Activated CD8-positive, alpha-beta T cell treated with anti-CD3 and anti-CD28 coated beads for 36 hours (primary cell): ENCODE results near the gene CACNG5. TPM values are rescaled to one million over a fixed set of nuclear protein-coding genes. Genes with fewer than 3 reads are reported as not detected.

Experiments used
- ATAC-seq: fragments of 200-7000 bp; cut with Tn5 transposase; one replicate; pipeline ENCODE4 v1.10.0; 2021; ENCODE audit warnings: mild to moderate bottlenecking, moderate library complexity
- CTCF ChIA-PET: fragments of 350-600 bp; sonication (Branson Sonifier 250); formaldehyde crosslinking; loops from one replicate; lab custom pipeline; 2021; ENCODE audit warnings: antibody characterized with exemption; lab: Charles Lee
- POLR2A ChIA-PET: fragments of 350-600 bp; sonication (Branson Sonifier 250); formaldehyde crosslinking; loops from one replicate; lab custom pipeline; 2021; ENCODE audit warnings: antibody characterized with exemption; lab: Charles Lee
- DNase-seq: peaks from one replicate; pipeline ENCODE4 v3.0.0-alpha.2; 2020
- H3K27ac Mint-ChIP-seq: one replicate; pipeline ENCODE4 v1.8.0; 2021; ENCODE audit warnings: mild to moderate bottlenecking, mixed read lengths
- H3K27me3 Mint-ChIP-seq: one replicate; pipeline ENCODE4 v1.8.0; 2021; ENCODE audit warnings: mixed read lengths
- H3K36me3 Mint-ChIP-seq: one replicate; pipeline ENCODE4 v1.8.0; 2021; ENCODE audit warnings: low read depth, mixed read lengths
- H3K4me1 Mint-ChIP-seq: one replicate; pipeline ENCODE4 v1.8.0; 2021; ENCODE audit warnings: low read depth, mixed read lengths
- H3K4me3 Mint-ChIP-seq: one replicate; pipeline ENCODE4 v1.8.0; 2021; ENCODE audit warnings: mild to moderate bottlenecking, moderate library complexity, mixed read lengths
- H3K9me3 Mint-ChIP-seq: one replicate; pipeline ENCODE4 v1.8.0; 2021; ENCODE audit warnings: mixed read lengths
- intact Hi-C: fragments of 100-400 bp; cut with micrococcal nuclease; formaldehyde crosslinking; loops from one replicate; pipeline ENCODE4 v1.10.0; 2022
- microRNA-seq: library from miRNA; unstranded; fragments of <30 nt; microRNA quantifications from one replicate; pipeline ENCODE4 v1.2.0, GENCODE V29; 2022; ENCODE audit warnings: borderline microRNAs expressed, borderline replicate concordance
- total RNA-seq, 2 experiments: library from RNA; stranded (reverse); gene quantifications; one replicate each; pipeline ENCODE4 v1.2.3, GENCODE V29; 2021
- TF ChIP-seq, protein P1 (sequence below): fragments of 200-600 bp; IDR thresholded peaks from one replicate; pipeline ENCODE4 v1.8.0; 2022; ENCODE audit warnings: antibody characterized with exemption, mild to moderate bottlenecking

The CACNG5 gene
- total RNA-seq, 2 experiments from 2014 or later: not detected

DNA sequence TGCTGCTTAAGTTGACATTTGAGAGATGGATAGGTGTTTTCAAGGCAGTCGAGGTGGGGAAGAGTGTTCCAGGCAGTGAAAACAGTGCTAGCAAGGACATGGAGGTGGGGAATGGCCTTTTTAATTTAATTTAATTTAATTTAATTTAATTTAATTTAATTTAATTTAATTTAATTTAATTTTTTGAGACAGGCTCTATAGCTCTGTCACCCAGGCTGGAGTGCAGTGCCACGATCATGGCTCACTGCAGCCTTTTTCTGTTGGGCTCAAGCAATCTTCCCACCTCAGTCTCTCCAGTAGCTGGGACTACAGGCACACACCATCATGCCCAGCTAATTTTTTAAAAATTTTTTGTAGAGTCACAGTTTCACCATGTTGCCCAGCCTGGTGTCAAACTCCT lies 97.4 kb downstream of the CACNG5 start:
- H3K36me3 Mint-ChIP-seq: no peaks in the 10 kb centered on the region
- TF ChIP-seq, protein P1, sequence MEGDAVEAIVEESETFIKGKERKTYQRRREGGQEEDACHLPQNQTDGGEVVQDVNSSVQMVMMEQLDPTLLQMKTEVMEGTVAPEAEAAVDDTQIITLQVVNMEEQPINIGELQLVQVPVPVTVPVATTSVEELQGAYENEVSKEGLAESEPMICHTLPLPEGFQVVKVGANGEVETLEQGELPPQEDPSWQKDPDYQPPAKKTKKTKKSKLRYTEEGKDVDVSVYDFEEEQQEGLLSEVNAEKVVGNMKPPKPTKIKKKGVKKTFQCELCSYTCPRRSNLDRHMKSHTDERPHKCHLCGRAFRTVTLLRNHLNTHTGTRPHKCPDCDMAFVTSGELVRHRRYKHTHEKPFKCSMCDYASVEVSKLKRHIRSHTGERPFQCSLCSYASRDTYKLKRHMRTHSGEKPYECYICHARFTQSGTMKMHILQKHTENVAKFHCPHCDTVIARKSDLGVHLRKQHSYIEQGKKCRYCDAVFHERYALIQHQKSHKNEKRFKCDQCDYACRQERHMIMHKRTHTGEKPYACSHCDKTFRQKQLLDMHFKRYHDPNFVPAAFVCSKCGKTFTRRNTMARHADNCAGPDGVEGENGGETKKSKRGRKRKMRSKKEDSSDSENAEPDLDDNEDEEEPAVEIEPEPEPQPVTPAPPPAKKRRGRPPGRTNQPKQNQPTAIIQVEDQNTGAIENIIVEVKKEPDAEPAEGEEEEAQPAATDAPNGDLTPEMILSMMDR: no peak
- H3K27me3 Mint-ChIP-seq: peaks cover 16% of the 10 kb centered on the region
- ATAC-seq: no peak
- peaks cover 1% of the 10 kb centered on the region for H3K9me3 Mint-ChIP-seq
- DNase-seq: no peak
- intact Hi-C loops: no loop called here
- ChIA-PET CTCF (interaction anchor here (1.0 kb wide), 1 partner anchor 15 kb away, joined by 3 read pairs; no protein-coding TSS in a partner anchor), POLR2A (no interaction called here)
- H3K4me3 Mint-ChIP-seq: no peak overlapping the region
- no peaks in the 10 kb centered on the region for H3K4me1 Mint-ChIP-seq
- no peak overlapping the region for H3K27ac Mint-ChIP-seq

DNA sequence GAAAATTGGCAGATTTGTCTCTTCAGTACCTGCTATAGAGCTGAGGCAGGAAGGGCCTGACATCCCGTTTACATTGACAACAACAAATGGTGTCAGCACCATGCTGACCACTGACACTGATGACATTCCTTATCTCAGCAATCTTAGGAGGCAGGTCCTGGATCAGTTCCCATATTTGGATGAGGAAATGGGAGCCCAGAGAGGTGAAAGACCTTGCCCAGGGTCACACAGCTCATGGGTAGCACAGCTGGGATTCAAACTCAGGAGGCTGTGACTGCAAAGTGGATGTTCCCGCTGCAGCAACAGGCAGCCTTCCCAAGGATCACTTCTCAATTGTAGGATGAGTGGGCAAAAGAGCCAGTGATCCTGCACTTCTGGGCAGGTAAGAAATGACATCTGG lies 99.1 kb downstream of the CACNG5 start:
- ATAC-seq: no peak
- TF ChIP-seq, protein P1: no peak
- intact Hi-C loops: no loop called here
- ChIA-PET POLR2A (no interaction called here), CTCF (no interaction called here)
- H3K4me1 Mint-ChIP-seq: no peaks in the 10 kb centered on the region
- H3K36me3 Mint-ChIP-seq: no peaks in the 10 kb centered on the region
- H3K27ac Mint-ChIP-seq: no peak overlapping the region
- no peak for DNase-seq
- no peak overlapping the region for H3K4me3 Mint-ChIP-seq
- H3K9me3 Mint-ChIP-seq: peaks cover 10% of the 10 kb centered on the region
- H3K27me3 Mint-ChIP-seq: peaks cover 19% of the 10 kb centered on the region

Small RNA genes within 50 kb of the gene (microRNA-seq; reads per million reads assigned to microRNA genes)
- not detected for gene MIR634

Other genes with a start within 250 kb of the CACNG5 start
- gene CACNG4, start 129.6 kb downstream of the CACNG5 start, total RNA-seq: not detected
- not detected for gene CACNG1, start 209.4 kb downstream of the CACNG5 start, total RNA-seq